DND-41 (cell line): ENCODE data around the gene COL23A1.
A peak's percentile ranks its signal among the peaks of the same experiment; 100 is the strongest.

Experiments used
- ATAC-seq: fragments of 200-7000 bp; cut with Tn5 transposase; 3 replicates; pipeline ENCODE4 v1.9.1; 2021; ENCODE audit warnings: low read depth; ENCODE audit not compliant: insufficient read depth
- DNase-seq: peaks from one replicate; pipeline ENCODE4 v3.0.0-alpha.2; 2020
- H2AFZ ChIP-seq: 2 replicates; pipeline ENCODE4 v1.6.0; 2012; ENCODE audit warnings: low read depth, low read length
- H3K27ac ChIP-seq: 2 replicates; pipeline ENCODE4 v1.5.1; 2012; ENCODE audit warnings: low read length, inconsistent platforms
- H3K27me3 ChIP-seq: fragments of 200-600 bp; sonication (generic); 2 replicates; pipeline ENCODE4 v1.6.0; 2012; ENCODE audit warnings: low read length, mild to moderate bottlenecking, inconsistent platforms; ENCODE audit not compliant: insufficient read depth, poor library complexity
- H3K36me3 ChIP-seq: 2 replicates; pipeline ENCODE4 v1.5.1; 2012; ENCODE audit warnings: low read length, inconsistent platforms; ENCODE audit not compliant: insufficient read depth
- H3K4me1 ChIP-seq: 2 replicates; pipeline ENCODE4 v1.5.1; 2012; ENCODE audit warnings: mild to moderate bottlenecking, low read length; ENCODE audit not compliant: insufficient read depth
- H3K4me2 ChIP-seq: 2 replicates; pipeline ENCODE4 v1.6.0; 2012; ENCODE audit warnings: mild to moderate bottlenecking, moderate library complexity, low read length, inconsistent platforms; ENCODE audit not compliant: insufficient read depth
- H3K4me3 ChIP-seq, 2 experiments: fragments of 200-600 bp in 1 of 2; shearing (Covaris generic) in 1 of 2; 2 replicates each; pipeline ENCODE4 v1.5.1; 2012 to 2016; ENCODE audit warnings: inconsistent platforms in 2 of 2, low read length in 2 of 2, mild to moderate bottlenecking in 2 of 2, low read depth in 1 of 2, moderate library complexity in 1 of 2
- H3K79me2 ChIP-seq: 2 replicates; pipeline ENCODE4 v1.6.0; 2012; ENCODE audit warnings: low read length, inconsistent platforms; ENCODE audit not compliant: insufficient read depth
- H3K9ac ChIP-seq: 2 replicates; pipeline ENCODE4 v1.6.0; 2012; ENCODE audit warnings: low read depth, mild to moderate bottlenecking, inconsistent platforms, low read length, moderate library complexity
- H3K9me3 ChIP-seq: 2 replicates; pipeline ENCODE4 v1.5.1; 2012; ENCODE audit warnings: low read length, moderate library complexity, mild to moderate bottlenecking, inconsistent platforms; ENCODE audit not compliant: insufficient read depth, severe bottlenecking
- H4K20me1 ChIP-seq: 2 replicates; pipeline ENCODE4 v1.6.0; 2012; ENCODE audit warnings: low read length; ENCODE audit not compliant: insufficient read depth
- CTCF ChIP-seq: IDR thresholded peaks from 2 replicates; pipeline ENCODE4 v1.5.1; 2012; ENCODE audit warnings: borderline replicate concordance, low read length, moderate library complexity, mild to moderate bottlenecking; ENCODE audit not compliant: poor library complexity, severe bottlenecking; ENCODE audit errors: extremely low read depth
- EZH2 ChIP-seq: IDR thresholded peaks from 3 replicates; pipeline ENCODE4 v1.6.1; 2012; ENCODE audit warnings: borderline replicate concordance, low read depth, mild to moderate bottlenecking, moderate library complexity, low read length, inconsistent platforms; ENCODE audit not compliant: severe bottlenecking

Gene COL23A1

GRCh38 chr5:178461004-178461730, 129.0 kb downstream of the COL23A1 start:
- peak; percentile 62; the same call in 2 of the 3 replicates for ATAC-seq
- peak; percentile 35 for DNase-seq

GRCh38 chr5:178460598-178460997, 129.6 kb downstream of the COL23A1 start:
- no peaks in the 10 kb centered on the region for H3K36me3 ChIP-seq
- H3K9me3 ChIP-seq, result no peaks in the 10 kb centered on the region
- no peak for ATAC-seq

More at GRCh38 chr5:178461004-178461730, 129.0 kb downstream of the COL23A1 start:
- no peak overlapping the region for H3K4me2 ChIP-seq
- H4K20me1 ChIP-seq, result no peaks in the 10 kb centered on the region
- no peaks in the 10 kb centered on the region for H3K36me3 ChIP-seq
- TF ChIP-seq EZH2 (no peak), CTCF (peak; percentile 66)
- H2AFZ ChIP-seq, result no peak overlapping the region
- no peaks in the 10 kb centered on the region for H3K79me2 ChIP-seq
- H3K4me3 ChIP-seq, result no peak overlapping the region
- no peak overlapping the region for H3K9ac ChIP-seq
- no peaks in the 10 kb centered on the region for H3K27me3 ChIP-seq
- H3K4me1 ChIP-seq, result peaks cover 13% of the 10 kb centered on the region
- H3K27ac ChIP-seq, result no peak overlapping the region
- no peaks in the 10 kb centered on the region for H3K9me3 ChIP-seq

GRCh38 chr5:178460174-178460573, 130.0 kb downstream of the COL23A1 start:
- peaks cover 13% of the 10 kb centered on the region for H3K4me1 ChIP-seq
- no peaks in the 10 kb centered on the region for H3K79me2 ChIP-seq
- H4K20me1 ChIP-seq, result no peaks in the 10 kb centered on the region
- no peak overlapping the region for H3K9ac ChIP-seq
- TF ChIP-seq EZH2 (no peak), CTCF (no peak)
- no peak overlapping the region for H2AFZ ChIP-seq
- H3K4me2 ChIP-seq, result no peak overlapping the region
- H3K27me3 ChIP-seq, result no peaks in the 10 kb centered on the region
- no peaks in the 10 kb centered on the region for H3K36me3 ChIP-seq
- no peak overlapping the region for H3K4me3 ChIP-seq
- H3K9me3 ChIP-seq, result no peaks in the 10 kb centered on the region
- no peak for ATAC-seq
- DNase-seq, result no peak
- no peak overlapping the region for H3K27ac ChIP-seq

More at GRCh38 chr5:178460598-178460997, 129.6 kb downstream of the COL23A1 start:
- no peaks in the 10 kb centered on the region for H4K20me1 ChIP-seq
- DNase-seq, result no peak
- no peak overlapping the region for H3K4me3 ChIP-seq
- H3K27me3 ChIP-seq, result no peaks in the 10 kb centered on the region
- H3K9ac ChIP-seq, result no peak overlapping the region
- peaks cover 13% of the 10 kb centered on the region for H3K4me1 ChIP-seq
- H3K27ac ChIP-seq, result no peak overlapping the region
- H2AFZ ChIP-seq, result no peak overlapping the region
- H3K79me2 ChIP-seq, result no peaks in the 10 kb centered on the region
- no peak overlapping the region for H3K4me2 ChIP-seq
- TF ChIP-seq CTCF (no peak), EZH2 (no peak)
